Memory B cell (primary cell): ENCODE data around the gene P2RY2.
"Not testable (repeated sequence)": the region's sequence is repeated elsewhere in the genome, so short reads cannot be mapped to it uniquely, and the experiment has no call there.

Experiments
- ATAC-seq: fragments of 150-1000 bp; cut with Tn5 transposase; 2 replicates; pipeline ENCODE4 v1.10.0; 2021; ENCODE audit warnings: low read depth, mild to moderate bottlenecking, moderate library complexity
- DNase-seq, 2 donors: peaks; one replicate each; pipeline ENCODE4 v3.0.0; 2022; ENCODE audit warnings: low spot score in 2 of 2
- H3K27ac Mint-ChIP-seq: one replicate; pipeline ENCODE4 v1.8.0; 2022; ENCODE audit warnings: mild to moderate bottlenecking, moderate library complexity, mixed read lengths
- H3K27me3 Mint-ChIP-seq: one replicate; pipeline ENCODE4 v1.8.0; 2022; ENCODE audit warnings: mixed read lengths
- H3K36me3 Mint-ChIP-seq: one replicate; pipeline ENCODE4 v1.8.0; 2022; ENCODE audit warnings: mild to moderate bottlenecking, mixed read lengths
- H3K4me1 Mint-ChIP-seq: one replicate; pipeline ENCODE4 v1.8.0; 2022; ENCODE audit warnings: mixed read lengths
- H3K4me3 Mint-ChIP-seq: one replicate; pipeline ENCODE4 v1.8.0; 2022; ENCODE audit warnings: mild to moderate bottlenecking, moderate library complexity, mixed read lengths
- H3K9me3 Mint-ChIP-seq: one replicate; pipeline ENCODE4 v1.8.0; 2022; ENCODE audit warnings: mixed read lengths

Gene P2RY2

DNA sequence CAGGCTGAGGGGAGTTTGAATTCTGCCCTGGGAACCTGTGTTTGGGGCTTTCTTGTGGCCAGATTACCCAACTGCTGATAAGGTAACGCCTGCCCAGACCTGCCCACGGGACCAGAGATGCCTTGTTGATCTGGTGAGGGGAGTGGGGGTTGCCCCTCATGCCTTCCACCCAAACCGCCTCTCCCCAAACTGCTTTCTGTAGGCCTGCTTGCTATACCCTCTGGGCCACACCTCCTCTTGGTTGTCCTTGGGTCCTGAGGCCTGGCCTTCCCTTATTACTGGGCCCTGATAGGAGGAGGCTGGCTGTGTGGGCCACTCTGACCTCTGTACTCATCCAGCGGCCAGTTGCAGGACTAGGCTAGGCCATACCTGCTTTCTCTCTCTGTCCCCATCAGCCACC lies 3.4 kb downstream of the P2RY2 start:
- Mint-ChIP-seq H3K4me3 (no peak overlapping the region), H3K27ac (no peak overlapping the region), H3K9me3 (no peaks in the 10 kb centered on the region), H3K36me3 (no peaks in the 10 kb centered on the region), H3K27me3 (peaks cover 5% of the 10 kb centered on the region), H3K4me1 (peaks cover 3% of the 10 kb centered on the region)
- DNase-seq (no peak), ATAC-seq (no peak)

DNA sequence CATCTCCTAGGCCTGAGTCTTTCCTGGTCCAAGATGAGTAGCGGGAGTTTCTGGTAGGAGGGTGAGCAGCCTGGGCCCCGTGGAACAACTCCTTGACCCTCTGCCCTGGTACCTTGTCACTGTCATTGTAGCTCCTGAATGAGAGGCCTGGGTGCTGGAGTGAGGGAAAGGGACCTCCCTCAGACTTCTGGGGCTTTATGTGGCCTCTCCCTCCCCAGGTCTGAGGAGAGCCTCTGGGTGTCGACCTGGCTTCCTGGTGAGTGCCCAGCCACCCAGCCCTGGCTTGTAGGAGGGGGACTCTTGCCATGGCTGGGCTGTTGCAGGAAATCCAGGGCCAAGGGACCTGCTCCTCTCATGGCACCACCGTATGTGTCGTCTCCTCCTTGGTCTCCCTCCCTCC lies 3.9 kb downstream of the P2RY2 start:
- H3K36me3 Mint-ChIP-seq = no peaks in the 10 kb centered on the region
- no peak overlapping the region for H3K27ac Mint-ChIP-seq
- H3K9me3 Mint-ChIP-seq = no peaks in the 10 kb centered on the region
- no peak overlapping the region for H3K4me3 Mint-ChIP-seq
- no peak for ATAC-seq
- H3K27me3 Mint-ChIP-seq = peaks cover 5% of the 10 kb centered on the region
- peaks cover 3% of the 10 kb centered on the region for H3K4me1 Mint-ChIP-seq
- DNase-seq = no peak

DNA sequence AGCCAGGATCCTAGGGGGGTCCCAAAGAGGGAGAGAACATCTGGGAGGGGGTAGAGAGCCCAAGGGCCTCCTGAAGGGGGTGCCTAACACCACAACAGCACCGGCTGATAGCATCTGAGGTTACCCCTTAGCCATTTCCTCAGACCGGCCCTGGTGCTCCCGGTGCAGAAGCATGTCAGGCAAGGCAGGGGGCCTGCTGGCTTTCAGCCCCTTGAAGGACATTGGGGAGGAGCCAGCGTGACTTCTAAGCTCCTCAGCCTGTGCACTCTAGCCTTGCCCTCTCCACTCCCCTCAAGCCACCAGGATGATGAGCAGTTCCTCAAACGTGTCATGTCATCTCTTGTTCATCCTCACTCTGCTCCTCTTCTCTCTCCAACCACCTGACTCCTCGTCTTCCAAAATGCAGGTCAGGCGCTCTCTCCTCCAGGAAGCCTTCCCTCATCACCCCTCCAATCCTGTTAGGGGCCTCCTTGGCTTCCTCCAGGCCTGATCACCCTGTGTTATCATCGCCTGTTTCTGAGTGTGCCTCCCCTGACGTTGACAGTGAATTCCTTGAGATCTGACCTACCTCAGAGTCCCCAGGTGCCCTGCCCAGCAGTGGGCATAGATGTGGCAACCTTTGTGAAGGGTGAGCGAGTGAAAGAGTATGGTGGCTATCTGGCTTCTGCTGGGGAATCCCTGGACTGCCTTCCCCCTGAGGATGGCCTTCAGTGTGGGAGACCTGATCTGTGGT lies 6.1 kb downstream of the P2RY2 start:
- Mint-ChIP-seq H3K36me3 (no peaks in the 10 kb centered on the region), H3K4me1 (no peaks in the 10 kb centered on the region), H3K27ac (no peak overlapping the region), H3K27me3 (no peaks in the 10 kb centered on the region), H3K4me3 (no peak overlapping the region), H3K9me3 (no peaks in the 10 kb centered on the region)
- ATAC-seq (no peak), DNase-seq (no peak)

DNA sequence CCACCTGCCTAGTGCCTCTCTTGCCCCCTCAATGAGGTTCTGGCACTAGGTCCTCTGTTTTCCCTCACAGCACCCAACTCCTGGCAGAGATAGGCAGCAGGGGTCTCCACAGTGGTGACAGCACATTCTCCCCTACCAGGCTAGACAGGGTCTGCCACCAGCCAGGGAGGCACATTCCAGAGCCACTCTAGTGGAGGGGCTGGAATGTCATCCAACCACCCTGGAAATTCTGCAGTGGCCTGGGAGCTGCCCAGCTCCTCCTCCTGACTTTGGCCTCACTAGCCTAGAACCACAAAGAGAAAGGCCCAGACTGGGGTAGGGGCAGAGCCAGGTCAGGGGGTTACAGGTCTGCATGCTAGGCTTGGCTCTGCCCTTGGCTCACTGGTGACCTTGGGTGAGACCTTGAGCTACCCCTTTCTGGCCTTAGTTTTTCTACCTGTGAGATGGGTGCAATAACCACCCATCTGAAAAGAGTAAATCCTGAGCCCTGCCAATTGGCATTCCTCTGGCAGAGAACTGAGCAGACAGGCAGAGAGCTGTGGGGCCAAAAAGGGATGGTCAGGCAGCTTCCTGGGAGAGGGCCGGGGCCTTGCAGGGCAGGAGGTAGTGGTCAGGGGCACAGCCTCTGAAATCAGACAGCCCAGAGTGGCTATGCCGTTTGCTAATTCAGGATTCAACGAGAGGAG lies 7.1 kb downstream of the P2RY2 start:
- ATAC-seq (no peak), DNase-seq (no peak)
- H3K9me3 Mint-ChIP-seq = no peaks in the 10 kb centered on the region
- H3K4me1 Mint-ChIP-seq = no peaks in the 10 kb centered on the region
- no peak overlapping the region for H3K27ac Mint-ChIP-seq
- H3K36me3 Mint-ChIP-seq = no peaks in the 10 kb centered on the region
- H3K4me3 Mint-ChIP-seq = no peak overlapping the region
- H3K27me3 Mint-ChIP-seq = peaks cover under 1% of the 10 kb centered on the region

DNA sequence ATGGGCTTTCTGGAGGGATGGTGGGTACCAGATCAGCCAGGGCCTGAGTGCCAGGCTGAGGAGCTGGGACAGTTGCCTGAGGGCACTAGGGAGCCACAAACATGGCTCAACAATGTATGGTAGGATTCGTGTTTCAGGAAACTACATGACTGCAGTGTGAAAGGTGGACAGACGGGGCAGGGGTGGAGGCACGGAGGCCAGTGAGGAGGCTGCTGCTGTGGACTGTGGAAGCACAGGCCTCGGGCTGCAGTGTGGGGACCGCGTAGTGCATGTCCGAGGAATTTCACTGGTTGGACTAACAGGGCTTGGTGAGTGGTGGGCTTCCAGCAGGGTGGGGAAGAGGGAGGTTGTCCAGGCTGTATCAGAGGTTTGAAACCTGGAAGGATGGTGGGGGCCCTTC lies 7.8 kb downstream of the P2RY2 start:
- no peaks in the 10 kb centered on the region for H3K9me3 Mint-ChIP-seq
- H3K36me3 Mint-ChIP-seq = no peaks in the 10 kb centered on the region
- DNase-seq = no peak
- peaks cover 2% of the 10 kb centered on the region for H3K27me3 Mint-ChIP-seq
- ATAC-seq = no peak
- H3K4me1 Mint-ChIP-seq = no peaks in the 10 kb centered on the region
- H3K27ac Mint-ChIP-seq = no peak overlapping the region
- no peak overlapping the region for H3K4me3 Mint-ChIP-seq

DNA sequence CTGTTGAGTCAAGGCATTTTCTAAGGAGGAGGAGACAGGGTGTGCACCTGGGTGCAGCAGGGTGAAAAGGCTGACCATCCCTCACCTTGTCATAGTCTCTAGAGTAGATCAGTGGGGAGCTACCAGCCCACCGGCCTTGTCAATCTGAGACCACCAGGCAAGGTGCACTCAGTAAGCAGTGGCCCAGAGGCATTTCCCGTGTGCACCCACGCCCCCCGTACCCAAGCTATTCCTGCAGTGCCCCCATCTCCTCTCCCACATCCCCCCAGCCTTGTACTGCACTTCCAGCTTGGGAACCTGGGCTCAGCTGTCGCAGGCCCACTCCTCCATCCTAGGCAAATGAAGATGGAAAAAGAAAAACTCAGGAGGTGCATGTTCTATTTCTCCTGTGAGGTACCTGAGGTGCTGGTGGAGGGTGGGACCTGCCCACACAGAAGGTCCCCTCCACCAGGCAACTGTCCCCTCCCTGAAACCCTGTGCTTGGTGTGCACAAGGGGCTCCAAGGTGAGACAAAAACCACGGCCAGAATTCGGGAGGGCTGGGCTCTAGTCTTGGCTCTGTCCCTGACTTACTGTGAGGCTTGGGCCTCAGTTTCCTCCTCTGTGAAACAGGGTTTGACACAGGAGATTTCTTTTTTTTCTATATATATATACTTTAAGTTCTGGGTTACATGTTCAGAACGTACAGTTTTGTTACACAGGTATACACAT lies 8.4 kb downstream of the P2RY2 start:
- Mint-ChIP-seq H3K27ac (no peak overlapping the region), H3K4me1 (no peaks in the 10 kb centered on the region), H3K27me3 (peaks cover 2% of the 10 kb centered on the region), H3K9me3 (no peaks in the 10 kb centered on the region), H3K36me3 (no peaks in the 10 kb centered on the region), H3K4me3 (no peak overlapping the region)
- ATAC-seq (no peak), DNase-seq (no peak)

DNA sequence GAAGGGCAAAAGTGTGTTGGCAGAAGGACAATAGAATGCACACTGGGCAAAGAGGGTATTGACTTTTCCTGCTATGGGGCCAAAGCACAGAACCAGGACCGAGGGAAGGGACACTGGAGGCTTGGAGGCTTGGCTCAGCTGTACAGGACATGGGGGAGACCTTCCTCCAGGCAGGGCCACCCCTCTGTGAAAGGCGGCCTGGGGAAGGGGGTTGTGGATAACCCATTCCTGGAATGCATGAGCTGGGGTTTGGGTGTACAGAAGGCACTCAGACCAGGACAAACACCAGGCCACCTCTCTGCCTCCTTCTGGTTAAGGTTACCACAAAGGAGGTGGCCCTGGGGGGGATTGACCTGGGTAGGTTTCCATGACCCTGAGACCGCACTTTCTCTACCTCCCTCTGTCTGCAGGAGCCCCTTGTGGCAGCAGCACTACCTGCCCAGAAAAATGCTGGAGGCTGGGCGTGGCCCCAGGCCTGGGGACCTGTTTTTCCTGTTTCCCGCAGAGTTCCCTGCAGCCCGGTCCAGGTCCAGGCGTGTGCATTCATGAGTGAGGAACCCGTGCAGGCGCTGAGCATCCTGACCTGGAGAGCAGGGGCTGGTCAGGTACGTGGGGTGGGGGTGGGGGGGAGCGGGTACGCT lies 9.6 kb downstream of the P2RY2 start:
- no peaks in the 10 kb centered on the region for H3K4me1 Mint-ChIP-seq
- DNase-seq (no peak), ATAC-seq (no peak)
- H3K9me3 Mint-ChIP-seq = no peaks in the 10 kb centered on the region
- no peak overlapping the region for H3K27ac Mint-ChIP-seq
- no peaks in the 10 kb centered on the region for H3K36me3 Mint-ChIP-seq
- no peak overlapping the region for H3K4me3 Mint-ChIP-seq
- peaks cover 2% of the 10 kb centered on the region for H3K27me3 Mint-ChIP-seq

DNA sequence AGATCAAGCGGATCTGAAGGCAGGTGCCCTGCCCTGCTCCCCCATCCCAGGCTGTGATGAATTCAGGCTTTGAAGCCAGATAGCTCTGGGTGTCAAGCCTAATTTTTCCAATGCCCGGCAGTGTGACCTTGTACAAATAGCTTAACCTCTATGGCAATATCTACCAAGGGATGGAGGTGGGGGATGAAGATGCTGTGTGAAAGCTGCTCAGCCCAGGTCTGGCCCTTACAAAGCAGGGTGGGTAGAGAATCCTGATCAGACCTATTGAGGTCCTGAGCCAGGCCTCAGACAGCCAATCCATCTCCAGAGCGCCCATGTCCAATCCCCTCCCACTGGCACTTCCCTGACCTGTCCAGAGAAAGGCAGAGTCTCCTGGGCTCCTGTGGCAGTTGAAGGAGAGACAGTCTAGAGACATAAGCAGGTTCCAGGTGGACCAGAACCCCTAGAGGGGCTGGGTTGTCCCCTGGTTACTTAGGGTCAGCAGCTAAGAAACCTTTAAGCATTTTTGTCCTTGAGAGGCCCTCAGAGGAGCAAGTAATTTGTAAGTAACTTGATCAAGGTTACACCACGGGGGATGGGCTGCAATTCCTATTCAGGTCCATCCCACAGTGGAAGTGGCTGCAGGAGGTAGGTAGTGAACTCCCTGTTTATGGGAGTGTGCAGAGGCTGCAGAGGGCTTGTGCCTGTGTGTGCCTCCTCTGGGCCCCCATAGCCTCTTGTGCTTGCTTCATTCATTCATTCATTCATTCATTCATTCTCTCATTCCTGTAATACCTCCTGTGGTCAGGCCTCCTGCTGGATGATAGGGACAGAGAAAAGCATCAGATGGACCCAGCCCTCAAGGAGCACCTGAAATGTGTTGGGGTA lies 10.4 kb downstream of the P2RY2 start:
- H3K4me1 Mint-ChIP-seq = no peaks in the 10 kb centered on the region
- peaks cover 2% of the 10 kb centered on the region for H3K27me3 Mint-ChIP-seq
- no peak overlapping the region for H3K4me3 Mint-ChIP-seq
- H3K36me3 Mint-ChIP-seq = no peaks in the 10 kb centered on the region
- no peaks in the 10 kb centered on the region for H3K9me3 Mint-ChIP-seq
- no peak overlapping the region for H3K27ac Mint-ChIP-seq
- ATAC-seq (no peak), DNase-seq (no peak)

DNA sequence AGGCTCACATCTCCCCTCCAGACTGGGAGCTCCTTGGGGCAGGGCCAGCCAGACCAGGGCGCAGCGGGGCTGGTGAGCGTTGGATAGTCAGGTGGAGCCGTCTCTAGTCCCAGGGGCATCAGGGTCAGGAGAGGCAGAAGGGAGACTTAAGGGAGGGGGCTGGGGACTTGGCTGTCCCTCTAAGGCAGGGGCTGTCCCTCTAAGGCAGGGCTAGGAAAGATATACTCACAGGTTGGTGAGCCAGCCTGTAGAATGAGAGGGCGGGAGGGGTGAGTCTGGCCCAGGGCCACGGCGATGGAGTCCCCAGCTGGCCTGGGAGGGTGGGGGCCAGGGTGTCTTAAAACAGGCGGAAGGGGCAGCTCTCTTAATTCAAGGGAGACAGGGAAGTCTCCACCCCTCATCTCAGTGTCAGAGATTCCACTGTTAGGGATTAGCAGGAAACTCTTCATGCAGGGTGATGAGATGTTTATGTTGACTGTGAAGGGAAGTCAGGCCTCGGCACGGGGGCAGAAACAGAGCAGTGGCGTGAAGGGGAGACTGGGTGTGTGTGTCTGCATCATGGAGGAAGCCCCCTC lies 11.3 kb downstream of the P2RY2 start:
- no peak for ATAC-seq
- no peaks in the 10 kb centered on the region for H3K4me1 Mint-ChIP-seq
- peaks cover 2% of the 10 kb centered on the region for H3K27me3 Mint-ChIP-seq
- no peaks in the 10 kb centered on the region for H3K36me3 Mint-ChIP-seq
- DNase-seq = no peak
- no peak overlapping the region for H3K4me3 Mint-ChIP-seq
- no peaks in the 10 kb centered on the region for H3K9me3 Mint-ChIP-seq
- no peak overlapping the region for H3K27ac Mint-ChIP-seq

DNA sequence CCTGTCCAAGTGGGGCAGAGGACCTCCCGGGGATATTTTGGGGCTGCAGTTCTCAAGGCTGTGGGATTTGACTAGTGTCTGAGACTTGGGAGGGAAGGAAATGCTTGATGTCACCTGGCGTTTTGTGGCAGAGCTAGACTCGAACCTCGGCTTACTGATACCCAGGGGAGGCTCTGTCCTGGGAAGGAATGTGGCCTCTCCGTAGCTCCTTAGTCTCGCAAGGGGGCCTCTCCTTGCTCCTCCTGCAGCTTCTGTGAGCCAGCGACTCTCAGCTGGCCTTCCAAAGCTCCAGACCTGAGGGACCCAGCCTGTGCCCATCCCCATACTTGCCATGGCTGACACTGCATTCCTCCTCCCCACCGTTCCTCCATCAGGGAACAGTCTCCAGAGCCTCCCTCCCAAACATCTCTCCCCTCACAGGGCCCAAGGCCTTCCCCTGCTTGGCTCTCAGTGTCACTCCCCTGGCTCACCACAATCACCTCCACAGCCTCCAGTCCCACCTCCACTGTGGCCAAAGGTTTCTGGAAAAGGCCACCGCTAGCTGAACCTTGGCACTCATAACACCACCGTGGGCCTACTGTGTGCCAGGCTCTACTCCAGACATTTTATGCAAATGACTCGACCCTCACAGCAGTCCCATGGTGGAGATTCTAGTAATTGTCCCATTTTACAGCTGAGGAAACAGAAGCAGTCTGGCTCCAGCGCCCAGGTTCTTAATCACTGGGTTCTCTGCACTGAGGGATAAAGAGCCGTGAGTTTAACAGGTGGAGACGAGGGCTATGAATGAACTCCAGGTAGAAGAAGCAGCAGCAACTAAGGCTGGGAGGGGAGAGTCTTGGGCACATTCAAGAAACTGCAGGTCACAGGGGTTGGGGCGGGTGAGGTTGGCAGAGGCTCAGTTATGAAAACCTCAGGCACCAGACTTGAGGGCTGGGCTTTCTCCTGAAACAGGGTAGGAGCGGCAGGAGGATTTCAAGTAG lies 12.1 kb downstream of the P2RY2 start:
- DNase-seq (no peak), ATAC-seq (no peak)
- no peaks in the 10 kb centered on the region for H3K36me3 Mint-ChIP-seq
- H3K27ac Mint-ChIP-seq = peak overlapping the region; percentile 18
- H3K27me3 Mint-ChIP-seq = peaks cover 2% of the 10 kb centered on the region
- no peaks in the 10 kb centered on the region for H3K4me1 Mint-ChIP-seq
- no peak overlapping the region for H3K4me3 Mint-ChIP-seq
- no peaks in the 10 kb centered on the region for H3K9me3 Mint-ChIP-seq

DNA sequence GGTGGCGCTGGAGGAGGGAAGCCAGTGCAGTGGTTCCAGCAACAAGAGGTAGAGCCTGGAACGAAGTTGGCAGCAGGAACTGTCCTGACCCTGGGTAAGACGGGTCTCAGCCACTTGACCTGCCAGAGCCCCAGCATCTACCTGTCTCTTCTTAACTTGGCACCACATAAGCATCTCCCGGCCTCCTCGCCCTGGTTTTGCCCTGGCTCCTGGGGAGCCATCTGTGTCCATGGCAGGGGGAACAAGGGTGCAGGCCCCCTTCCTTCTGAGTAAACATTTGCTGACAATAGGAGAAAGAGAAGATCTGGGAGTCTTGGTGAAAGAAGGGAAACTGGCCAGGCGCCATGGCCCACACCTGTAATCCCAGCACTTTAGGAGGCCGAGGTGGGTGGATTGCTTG lies 12.8 kb downstream of the P2RY2 start:
- DNase-seq = no peak

DNA sequence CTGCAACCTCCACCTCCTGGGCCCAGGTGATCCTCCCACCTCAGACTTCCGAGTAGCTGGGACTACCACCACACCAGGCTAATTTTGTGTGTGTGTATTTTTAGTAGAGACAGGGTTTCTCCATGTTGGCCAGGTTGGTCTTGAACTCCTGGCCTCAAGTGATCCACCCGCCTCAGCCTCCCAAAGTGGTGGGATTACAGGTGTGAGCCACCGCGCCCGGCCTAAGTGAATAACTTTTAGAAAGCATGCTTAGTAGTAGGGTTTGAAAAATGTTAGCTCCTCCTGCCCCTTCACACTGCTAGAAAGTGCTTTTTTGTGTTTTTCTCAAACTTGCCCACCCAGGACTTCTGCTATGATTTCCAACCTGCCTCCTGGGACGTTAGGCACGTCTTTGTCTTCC lies 14.4 kb downstream of the P2RY2 start:
- not testable (repeated sequence) for H3K27me3 Mint-ChIP-seq, H3K4me3 Mint-ChIP-seq, H3K4me1 Mint-ChIP-seq, H3K36me3 Mint-ChIP-seq, DNase-seq, H3K9me3 Mint-ChIP-seq, ATAC-seq, H3K27ac Mint-ChIP-seq

More for the DNA sequence above, 12.8 kb downstream of the P2RY2 start:
- H3K27ac Mint-ChIP-seq = no peak overlapping the region
- ATAC-seq = no peak
- no peaks in the 10 kb centered on the region for H3K36me3 Mint-ChIP-seq
- H3K27me3 Mint-ChIP-seq = peaks cover 2% of the 10 kb centered on the region
- no peaks in the 10 kb centered on the region for H3K9me3 Mint-ChIP-seq
- no peak overlapping the region for H3K4me3 Mint-ChIP-seq
- no peaks in the 10 kb centered on the region for H3K4me1 Mint-ChIP-seq
